ENCODE results near the gene DOCK2.

GRCh38 chr5:170082701-170083100, 445.6 kb downstream of the DOCK2 start:
- TF ChIP-seq CTCF (conservative IDR thresholded peaks at IDR 0.05 in 1 of 2, IDR thresholded peaks at IDR 0.05 in 1 of 2; ENCODE audit: low read depth in 1 of 2, low read length in 2 of 2) (no peak), EZH2 (IDR thresholded peaks at IDR 0.05; ENCODE audit: low read length, missing control alignments) (no peak)

Data from fibroblast of lung (primary cell).